Heart left ventricle (tissue), 16 donors: ENCODE measurements around the gene ACAN. TPM values are rescaled to one million over a fixed set of nuclear protein-coding genes. Genes with fewer than 3 reads are reported as not detected.

Source experiments
- ATAC-seq, 4 donors: fragments of 200-7000 bp; cut with Tn5 transposase; one replicate each; pipeline ENCODE4 v1.9.1; 2020 to 2022; ENCODE audit warnings: moderate library complexity in 4 of 4, mild to moderate bottlenecking in 3 of 4, moderate number of reproducible peaks in 1 of 4
- DNase-seq, 5 donors: peaks; one replicate each; pipeline ENCODE4 v3.0.0-alpha.2; 2020
- H3K27ac ChIP-seq, 12 donors: fragments of 200-600 bp; sonication (generic) in 4 of 12; one replicate each; pipeline versions ENCODE4 v1.5.0 to v1.8.0; 2016 to 2022; ENCODE audit warnings: mild to moderate bottlenecking in 2 of 12
- H3K27me3 ChIP-seq, 9 donors: fragments of 200-600 bp; sonication (generic) in 2 of 9; one replicate each; pipeline versions ENCODE4 v1.5.1 to v1.8.0; 2016 to 2022; ENCODE audit warnings: mild to moderate bottlenecking in 3 of 9
- H3K36me3 ChIP-seq, 9 donors: fragments of 200-600 bp; sonication (generic) in 2 of 9; one replicate each; pipeline versions ENCODE4 v1.5.0 to v1.8.0; 2018 to 2022; ENCODE audit warnings: mild to moderate bottlenecking in 2 of 9
- H3K4me1 ChIP-seq, 12 donors: fragments of 200-600 bp; sonication (generic) in 4 of 12; one replicate each; pipeline versions ENCODE4 v1.5.0 to v1.8.0; 2016 to 2022; ENCODE audit warnings: mild to moderate bottlenecking in 3 of 12
- H3K4me3 ChIP-seq, 12 donors: fragments of 200-600 bp; sonication (generic) in 4 of 12; one replicate each; pipeline versions ENCODE4 v1.5.0 to v1.8.0; 2017 to 2022; ENCODE audit warnings: mild to moderate bottlenecking in 9 of 12, moderate library complexity in 4 of 12
- H3K9me3 ChIP-seq, 12 donors: fragments of 200-600 bp; sonication (generic) in 4 of 12; one replicate each; pipeline versions ENCODE4 v1.5.0 to v1.8.0; 2016 to 2022; ENCODE audit warnings: mild to moderate bottlenecking in 1 of 12
- POLR2A ChIP-seq, 2 donors: fragments of 450-650 bp; IDR thresholded peaks; one replicate each; pipeline ENCODE4 v1.6.1; 2017; ENCODE audit warnings: antibody characterized with exemption in 2 of 2, mild to moderate bottlenecking in 2 of 2, moderate library complexity in 2 of 2
- WGBS, 4 donors: extraction: QIAGEN DNeasy Blood & Tissue Kit in 2 of 4; methylation state at CpG; one replicate each; pipeline versions ENCODE4 v1.1.5 to v1.1.7; 2013 to 2018; 5-methylcytosine and 5-hydroxymethylcytosine counted together
- intact Hi-C, 10 donors: fragments of 100-400 bp; cut with DNase I; formaldehyde crosslinking; loops; one replicate each; pipeline versions ENCODE4 v1.11.1 to v1.14.2; 2022
- polyA plus RNA-seq, 2 donors: library from polyadenylated mRNA; stranded (reverse); fragments of 200-250 nt; gene quantifications; one replicate each; pipeline ENCODE4 v1.2.3, GENCODE V29; 2013
- total RNA-seq, 9 donors: library from RNA; depleted of rRNA in 2 of 9; stranded (reverse); fragments of >200 nt in 2 of 9; fragmentation: NEBNext Ultra II Directional in 3 of 9; extraction: Animal tissue kit (Norgen Biotek cat#: 25700) in 3 of 9; gene quantifications; one replicate each; pipeline versions ENCODE4 v1.1.0 to v1.2.4, GENCODE V29; 2016 to 2023
- TF ChIP-seq, protein P1 (sequence below), 12 donors: fragments of 200-600 bp; sonication (generic) in 4 of 12; IDR thresholded peaks; one replicate each; pipeline versions ENCODE4 v1.5.0 to v1.8.0; 2018 to 2022; ENCODE audit warnings: antibody characterized with exemption in 12 of 12, mild to moderate bottlenecking in 5 of 12
- donor health status: ischemic (EF 13 %, LVEDD 7.1; RV severe dilation, severe dysfunction).
- donor health status: healthy with polysubstance abuse.
- donor health status: DM: no; HTN: yes; CAD: no.
- donor health status: DM: no; HTN: no; CAD: no.
- donor health status: ischemic (EF 25% LVEDD 6.9; RV normal size, moderate dysfunction).
- donor health status: ischemic (EF 25% LVEDD 5.7; RV mildly dilated, moderate dysfunction).
- donor health status: healthy.
- donor health status: DM: yes; HTN: yes; CAD: no.
- donor health status: ischemic (EF 35%, LVEDD 5.7; RV mildly dilated, moderate dysfunction).
- donor health status: nonischemic (EF 11% LVEDD 7.7; RV severe dilation, severe dysfunction).
- donor health status: DM: yes; HTN: yes; CAD: no.
- donor health status: PGD.
- donor health status: ischemic (EF 29% LVEDD 5.4; RV normal size, mild dysfunction).
- donor health status: nonischemic (EF 23%, LVEDD 6.1; RV moderate dilation, normal function).

Gene ACAN
- total and polyA plus RNA-seq, 11 donors = 0.02 to 1.2 (median 0.17) TPM; not detected in 1

DNA sequence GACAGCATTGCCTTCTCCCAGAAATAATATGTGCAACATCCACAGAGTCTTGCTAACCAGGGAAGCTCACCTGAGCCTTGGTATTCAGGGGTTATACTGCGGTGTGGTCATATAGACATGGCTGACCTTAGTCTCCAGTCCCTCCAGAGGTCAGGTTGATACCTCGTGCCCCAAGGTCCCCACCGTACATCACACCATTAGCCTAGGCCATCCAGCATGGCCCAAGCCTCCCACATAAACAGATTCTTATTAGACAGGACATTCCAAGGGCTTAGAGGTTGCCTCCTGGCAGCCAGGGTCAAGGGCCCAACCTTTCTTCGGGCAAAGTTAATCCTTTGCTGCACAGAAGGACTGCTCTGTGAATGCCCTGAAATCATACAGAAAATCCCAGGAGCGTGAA, 18.8 kb downstream of the ACAN start:
- Histone ChIP-seq H3K4me1 (no peaks in the 10 kb centered on the region), H3K9me3 (no peaks in the 10 kb centered on the region), H3K27ac (no peak overlapping the region), H3K27me3 (peaks cover 0 to 10% (median 0%) of the 10 kb centered on the region in 9 donors), H3K36me3 (no peaks in the 10 kb centered on the region), H3K4me3 (no peak overlapping the region)
- ATAC-seq (no peak), DNase-seq (no peak)
- 67 to 91% (median 87%) methylated on average over 5 of the region's 5 CpGs for WGBS, 4 donors
- TF ChIP-seq, protein P1, sequence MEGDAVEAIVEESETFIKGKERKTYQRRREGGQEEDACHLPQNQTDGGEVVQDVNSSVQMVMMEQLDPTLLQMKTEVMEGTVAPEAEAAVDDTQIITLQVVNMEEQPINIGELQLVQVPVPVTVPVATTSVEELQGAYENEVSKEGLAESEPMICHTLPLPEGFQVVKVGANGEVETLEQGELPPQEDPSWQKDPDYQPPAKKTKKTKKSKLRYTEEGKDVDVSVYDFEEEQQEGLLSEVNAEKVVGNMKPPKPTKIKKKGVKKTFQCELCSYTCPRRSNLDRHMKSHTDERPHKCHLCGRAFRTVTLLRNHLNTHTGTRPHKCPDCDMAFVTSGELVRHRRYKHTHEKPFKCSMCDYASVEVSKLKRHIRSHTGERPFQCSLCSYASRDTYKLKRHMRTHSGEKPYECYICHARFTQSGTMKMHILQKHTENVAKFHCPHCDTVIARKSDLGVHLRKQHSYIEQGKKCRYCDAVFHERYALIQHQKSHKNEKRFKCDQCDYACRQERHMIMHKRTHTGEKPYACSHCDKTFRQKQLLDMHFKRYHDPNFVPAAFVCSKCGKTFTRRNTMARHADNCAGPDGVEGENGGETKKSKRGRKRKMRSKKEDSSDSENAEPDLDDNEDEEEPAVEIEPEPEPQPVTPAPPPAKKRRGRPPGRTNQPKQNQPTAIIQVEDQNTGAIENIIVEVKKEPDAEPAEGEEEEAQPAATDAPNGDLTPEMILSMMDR (IDR thresholded peaks at IDR 0.05) = no peak
- TF ChIP-seq POLR2A (IDR thresholded peaks at IDR 0.05) = no peak
- intact Hi-C loops = loop anchor here in 2 of 10 donors (10.0 kb wide), 2 partner anchors 337 to 1187 kb away; no protein-coding TSS in a partner anchor

DNA sequence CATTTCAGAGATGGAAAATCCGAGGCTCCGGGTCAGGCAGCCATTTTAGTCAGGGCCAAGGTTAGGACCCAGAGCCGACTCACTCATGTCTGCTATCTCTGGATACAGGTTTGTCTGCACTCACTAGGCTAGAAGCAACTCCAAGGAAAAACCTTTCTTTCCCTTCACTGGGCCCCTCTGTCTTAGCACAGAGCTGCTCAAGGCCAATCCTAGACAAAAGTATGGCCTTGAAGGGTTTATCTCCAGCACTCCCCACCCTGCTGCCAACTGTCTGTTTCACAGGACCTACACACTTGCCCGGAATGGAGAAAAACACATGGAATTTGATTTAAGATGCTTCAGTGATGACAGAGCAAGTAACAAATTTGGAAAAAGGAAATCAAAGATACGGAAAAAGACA, 25.6 kb downstream of the ACAN start:
- Histone ChIP-seq H3K9me3 (no peaks in the 10 kb centered on the region), H3K4me1 (peaks cover 0 to 6% (median 0%) of the 10 kb centered on the region in 12 donors), H3K27ac (no peak overlapping the region), H3K4me3 (no peak overlapping the region), H3K36me3 (no peaks in the 10 kb centered on the region), H3K27me3 (peaks cover 0 to 3% (median 0%) of the 10 kb centered on the region in 9 donors)
- 74 to 81% (median 80%) methylated on average over 5 of the region's 5 CpGs for WGBS, 4 donors
- intact Hi-C loops = loop anchor here in 2 of 10 donors (10.0 kb wide), 2 partner anchors 344 to 1194 kb away; no protein-coding TSS in a partner anchor
- ATAC-seq = no peak
- DNase-seq = no peak
- no peak for TF ChIP-seq POLR2A (IDR thresholded peaks at IDR 0.05)
- TF ChIP-seq, protein P1 (IDR thresholded peaks at IDR 0.05) = no peak

DNA sequence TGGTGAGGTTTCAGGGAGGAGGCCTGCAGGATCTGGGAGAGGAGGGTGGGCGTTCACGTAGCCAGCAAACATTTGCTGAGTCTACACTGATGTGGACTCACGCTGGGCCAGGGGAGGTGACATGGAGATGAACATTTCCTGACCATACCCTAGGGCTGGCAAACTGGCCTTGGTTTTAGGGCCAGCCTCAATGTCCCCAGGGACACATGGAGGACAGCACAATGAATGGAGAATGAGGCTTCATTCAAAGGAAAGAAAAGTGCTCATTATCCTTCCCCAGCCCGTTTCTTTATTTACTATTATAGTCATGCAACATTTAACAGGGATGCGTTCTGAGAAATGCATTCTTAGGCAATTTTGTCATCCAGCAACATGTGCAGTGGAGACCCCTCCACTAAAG, 26.8 kb downstream of the ACAN start:
- no peak for ATAC-seq
- H3K9me3 ChIP-seq = no peaks in the 10 kb centered on the region
- no peak overlapping the region for H3K27ac ChIP-seq
- no peak overlapping the region for H3K4me3 ChIP-seq
- peaks cover 0 to 8% (median 0%) of the 10 kb centered on the region in 12 donors for H3K4me1 ChIP-seq
- DNase-seq = no peak
- peaks cover 0 to 3% (median 0%) of the 10 kb centered on the region in 9 donors for H3K27me3 ChIP-seq
- WGBS, 4 donors = 58 to 76% (median 68%) methylated on average over 5 of the region's 5 CpGs
- TF ChIP-seq, protein P1 (IDR thresholded peaks at IDR 0.05) = no peak
- no peak for TF ChIP-seq POLR2A (IDR thresholded peaks at IDR 0.05)
- no peaks in the 10 kb centered on the region for H3K36me3 ChIP-seq
- intact Hi-C loops = loop anchor here in 7 of 10 donors (5.0 to 10.0 kb wide), 4 partner anchors 173 to 355 kb away; partner anchors contain the start of gene AEN (in 2 of the 7)

DNA sequence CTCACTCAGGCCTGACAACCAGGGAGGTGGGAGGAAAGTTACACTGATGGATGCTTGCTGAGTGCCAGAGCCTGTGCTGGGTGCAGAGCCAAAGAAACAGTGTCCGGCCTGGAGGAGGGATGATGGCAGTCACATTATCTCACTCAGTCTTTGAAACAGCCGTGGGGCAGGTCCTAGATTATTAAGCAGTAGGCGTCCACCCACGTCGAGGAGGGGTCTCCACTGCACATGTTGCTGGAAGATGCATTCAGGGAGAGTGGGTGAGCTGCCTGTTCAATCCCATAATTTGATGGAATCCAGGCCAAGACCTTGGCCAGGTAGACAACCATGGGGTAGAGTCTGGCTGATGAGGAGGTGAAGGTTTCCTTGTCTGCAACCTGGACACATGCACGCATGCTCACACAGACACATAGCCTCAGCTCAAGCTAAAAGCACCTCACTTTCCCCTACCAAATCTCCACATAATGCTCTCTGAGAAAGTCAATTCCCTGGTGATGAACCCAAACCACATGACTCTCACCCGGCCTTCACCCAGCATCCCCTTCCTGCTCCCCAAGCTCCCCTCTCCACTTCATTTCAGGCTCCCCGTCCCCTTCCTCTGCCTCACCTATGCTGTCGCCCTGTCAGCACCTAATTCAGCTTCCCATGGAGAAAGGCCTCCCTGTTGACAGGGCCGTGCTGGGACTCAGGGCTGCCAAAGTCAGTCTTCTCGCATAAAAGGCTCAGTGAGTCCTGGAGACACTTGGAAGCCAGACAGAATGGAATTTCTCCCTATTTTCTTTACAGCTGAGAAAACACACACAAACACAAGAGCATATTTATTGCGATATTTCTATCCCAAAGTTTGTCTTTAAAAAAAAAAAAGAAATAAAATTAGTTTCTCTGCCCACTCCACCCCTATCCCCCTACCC, 29.8 kb downstream of the ACAN start:
- H3K4me1 ChIP-seq = peaks cover 0 to 8% (median 0%) of the 10 kb centered on the region in 12 donors
- intact Hi-C loops = loop anchor here in 7 of 10 donors (1.0 to 10.0 kb wide), 5 partner anchors 176 to 358 kb away; partner anchors contain the start of gene AEN (in 2 of the 7)
- H3K9me3 ChIP-seq = no peaks in the 10 kb centered on the region
- TF ChIP-seq, protein P1 (IDR thresholded peaks at IDR 0.05) = no peak
- TF ChIP-seq POLR2A (IDR thresholded peaks at IDR 0.05) = no peak
- no peak overlapping the region for H3K27ac ChIP-seq
- DNase-seq (no peak), ATAC-seq (no peak)
- H3K27me3 ChIP-seq = no peaks in the 10 kb centered on the region
- 69 to 73% (median 71%) methylated on average over 7 to 12 of the region's 12 CpGs for WGBS, 4 donors
- H3K36me3 ChIP-seq = no peaks in the 10 kb centered on the region
- no peak overlapping the region for H3K4me3 ChIP-seq
